ENCODE measurements around the gene ABHD17A.

Gene ABHD17A

DNA sequence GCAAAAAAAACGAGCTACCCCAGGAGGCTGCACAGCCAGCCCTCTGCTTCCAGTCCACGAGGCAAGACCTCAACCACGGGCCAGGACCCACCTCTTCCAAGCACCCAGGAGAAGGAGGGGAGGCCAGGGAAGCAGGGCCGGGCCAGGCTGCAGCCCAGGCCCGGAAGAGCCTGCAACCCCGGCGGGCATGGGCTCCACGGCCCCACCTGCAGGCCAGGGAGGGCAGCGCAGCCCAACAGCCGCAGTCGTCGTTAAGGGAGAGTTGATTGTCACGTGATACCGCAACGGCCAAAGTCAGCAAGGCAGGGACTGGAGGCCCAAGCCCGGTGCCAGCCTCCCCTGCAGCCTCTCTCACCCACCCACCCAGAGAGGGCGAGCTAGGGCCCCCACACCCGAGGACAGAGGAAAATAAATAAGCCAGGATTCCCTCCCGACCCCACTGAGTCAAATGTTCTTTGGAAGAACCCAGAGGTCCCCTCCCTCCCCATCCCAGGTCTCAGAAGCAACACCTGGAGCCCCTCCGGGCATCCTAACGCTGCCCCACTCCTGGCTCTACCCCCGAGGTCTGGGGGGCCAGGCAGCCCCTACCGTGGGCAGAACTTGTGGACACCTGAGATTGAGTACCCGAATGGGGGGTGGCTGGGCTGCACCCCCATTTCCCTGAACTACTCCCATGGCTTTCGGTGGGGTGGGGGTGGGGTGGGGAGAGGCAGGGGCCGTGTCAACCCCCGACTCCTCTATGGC, 31.8 kb downstream of the ABHD17A start:
- DNase-seq (ENCODE audit: low spot score): peak; percentile 56

DNA sequence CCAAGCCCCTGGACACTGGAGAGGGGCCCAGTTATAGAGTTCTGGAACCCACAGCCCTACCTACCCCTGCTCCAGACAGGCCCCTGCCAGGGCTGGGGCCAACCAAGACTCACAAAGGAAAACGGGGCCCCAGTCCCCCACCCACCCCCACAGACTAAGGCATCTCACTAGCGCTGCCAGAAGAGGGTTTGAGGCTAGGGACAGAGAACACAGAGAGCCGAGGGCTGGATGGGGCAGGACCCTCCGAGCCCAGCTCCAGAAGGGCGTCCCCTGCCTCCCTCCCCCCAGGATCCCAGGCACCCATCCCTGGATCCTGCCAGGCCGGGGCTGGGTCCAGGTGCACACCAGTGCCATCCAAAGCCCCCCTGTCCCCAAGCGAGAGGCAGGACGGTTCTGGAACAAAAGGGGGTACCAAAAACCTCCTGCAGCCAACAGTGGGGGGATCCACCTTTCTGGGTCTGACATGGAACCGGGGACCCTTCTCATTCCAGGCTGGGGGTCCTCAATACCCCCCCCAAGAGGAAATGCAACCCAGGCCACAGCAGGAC, 32.6 kb downstream of the ABHD17A start:
- DNase-seq (ENCODE audit: low spot score): no peak

DNA sequence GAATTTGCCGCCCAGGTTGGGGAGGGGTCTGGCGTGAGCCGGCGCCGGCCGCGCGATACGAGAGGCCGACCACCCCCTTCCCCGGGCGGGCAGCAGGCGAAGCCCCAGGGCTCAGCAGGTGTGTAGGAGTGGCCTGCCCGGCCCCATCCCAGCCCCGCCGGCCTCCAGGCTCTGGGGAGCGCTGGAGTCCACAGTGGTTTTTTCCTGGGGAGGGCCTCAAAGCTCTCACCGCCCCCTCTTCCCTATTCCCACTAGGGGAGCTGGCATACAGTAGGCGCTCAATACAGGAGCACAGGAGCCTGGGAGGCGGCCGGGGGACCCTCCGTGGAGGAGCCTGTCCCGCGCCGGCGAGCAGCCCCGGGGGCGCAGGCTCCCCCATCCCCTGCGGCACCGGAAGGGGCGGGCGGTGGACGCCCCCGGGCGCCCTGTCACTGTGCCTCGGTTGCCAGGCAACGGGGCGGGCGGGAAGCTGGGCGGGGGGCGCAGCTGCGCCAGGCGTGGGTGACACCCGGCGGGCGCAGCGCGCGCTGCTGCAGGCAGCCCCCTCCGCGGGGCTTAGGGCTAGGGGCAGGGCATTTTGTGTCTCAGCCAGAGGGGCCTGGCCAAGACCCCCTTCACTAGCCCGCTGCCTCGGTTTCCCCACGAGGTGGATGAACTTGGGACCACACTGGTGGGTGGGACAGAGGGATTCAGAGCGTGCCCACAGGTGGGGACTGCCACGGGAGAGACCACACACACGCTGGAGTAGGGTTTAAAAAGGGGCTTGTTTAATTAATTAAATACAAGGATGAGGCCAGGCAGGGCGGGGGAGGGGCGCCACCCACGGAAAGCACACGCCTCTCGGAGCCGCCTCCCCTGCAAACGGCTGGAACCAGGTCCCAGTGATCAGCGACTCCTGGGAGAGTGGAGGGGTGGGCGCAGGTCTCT, 33.4 kb downstream of the ABHD17A start:
- no peak for DNase-seq (ENCODE audit: low spot score)

DNA sequence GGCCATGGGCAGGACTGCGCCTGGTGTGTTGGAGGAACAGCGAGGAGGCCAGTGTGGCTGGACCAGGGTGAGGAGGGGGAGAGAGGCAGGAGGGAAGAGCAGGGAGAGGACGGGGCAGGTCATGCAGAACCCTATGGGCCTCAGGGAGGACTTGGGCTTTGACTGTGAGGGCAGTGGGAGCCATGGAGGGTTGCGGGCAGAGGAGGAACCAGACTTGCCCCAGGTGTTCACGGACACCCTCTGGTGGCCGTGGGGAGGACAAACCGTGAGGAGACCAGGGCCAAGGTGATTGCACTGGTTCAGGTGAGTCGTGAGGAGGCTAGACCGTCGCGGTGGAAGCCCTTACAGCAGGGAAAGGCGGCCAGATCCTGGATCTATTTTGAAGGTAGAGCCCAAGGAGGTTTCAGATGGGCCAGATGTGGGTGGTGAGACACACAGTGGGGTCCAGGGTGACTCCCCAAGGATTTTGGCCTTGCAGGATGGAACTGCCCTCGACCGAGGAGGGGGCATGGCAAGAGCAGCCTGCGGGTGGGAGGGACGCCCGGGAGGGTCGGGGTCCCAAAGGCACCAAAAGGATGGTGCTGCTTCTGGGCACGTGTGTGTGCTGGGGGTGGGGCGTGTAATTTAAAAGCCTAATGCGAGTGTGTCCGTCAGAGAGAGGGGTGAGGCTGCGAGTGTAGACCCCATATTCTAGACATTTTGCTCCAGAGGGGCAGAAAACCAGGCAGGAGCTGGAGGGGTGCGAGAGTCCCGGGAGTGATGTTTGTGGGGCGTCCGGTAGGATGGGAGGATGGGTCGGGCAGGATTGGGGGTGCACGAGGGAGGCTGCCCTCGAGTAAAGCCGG, 34.3 kb downstream of the ABHD17A start:
- DNase-seq (ENCODE audit: low spot score): no peak

DNA sequence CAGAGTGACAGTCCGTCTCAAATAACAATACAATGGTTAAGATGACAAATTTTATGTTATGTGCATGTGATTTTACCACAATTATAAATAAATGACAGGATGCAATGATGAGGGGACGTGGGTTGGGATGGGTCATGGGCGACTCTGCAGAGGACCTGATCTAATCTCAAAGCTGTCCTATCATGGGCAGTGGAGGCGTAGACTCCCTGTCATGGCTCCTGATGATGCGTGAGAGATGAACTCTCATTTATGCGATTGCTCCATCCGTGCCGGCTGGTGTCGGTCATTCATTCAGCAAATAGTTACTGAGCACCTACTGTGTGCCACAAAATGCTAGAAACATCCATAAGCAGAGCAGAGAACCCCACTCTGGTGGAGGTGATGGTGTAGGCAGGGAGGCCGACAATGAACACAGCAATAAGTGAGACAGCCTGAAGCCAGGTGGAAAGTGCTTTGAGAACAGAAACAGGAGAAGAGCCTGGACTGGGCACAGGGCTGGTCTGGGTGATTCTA, 35.4 kb downstream of the ABHD17A start:
- DNase-seq (ENCODE audit: low spot score): no peak

DNA sequence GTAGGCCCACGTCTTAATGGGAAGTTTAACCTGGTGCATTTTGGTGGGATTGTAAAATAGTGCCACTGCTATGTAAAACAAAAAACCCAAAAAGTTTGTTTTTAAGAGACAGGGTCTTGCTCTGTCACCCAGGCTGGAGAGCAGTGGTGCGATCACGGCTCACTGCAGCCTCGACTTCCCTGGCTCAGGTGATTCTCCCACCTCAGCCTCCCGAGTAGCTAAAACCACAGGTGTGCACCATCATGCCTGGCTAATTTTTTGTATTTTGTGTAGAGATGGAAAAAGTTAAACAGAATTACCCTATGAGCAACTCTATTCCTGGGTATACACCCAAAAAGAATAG, 36.2 kb downstream of the ABHD17A start:
- no peak for DNase-seq (ENCODE audit: low spot score)

DNA sequence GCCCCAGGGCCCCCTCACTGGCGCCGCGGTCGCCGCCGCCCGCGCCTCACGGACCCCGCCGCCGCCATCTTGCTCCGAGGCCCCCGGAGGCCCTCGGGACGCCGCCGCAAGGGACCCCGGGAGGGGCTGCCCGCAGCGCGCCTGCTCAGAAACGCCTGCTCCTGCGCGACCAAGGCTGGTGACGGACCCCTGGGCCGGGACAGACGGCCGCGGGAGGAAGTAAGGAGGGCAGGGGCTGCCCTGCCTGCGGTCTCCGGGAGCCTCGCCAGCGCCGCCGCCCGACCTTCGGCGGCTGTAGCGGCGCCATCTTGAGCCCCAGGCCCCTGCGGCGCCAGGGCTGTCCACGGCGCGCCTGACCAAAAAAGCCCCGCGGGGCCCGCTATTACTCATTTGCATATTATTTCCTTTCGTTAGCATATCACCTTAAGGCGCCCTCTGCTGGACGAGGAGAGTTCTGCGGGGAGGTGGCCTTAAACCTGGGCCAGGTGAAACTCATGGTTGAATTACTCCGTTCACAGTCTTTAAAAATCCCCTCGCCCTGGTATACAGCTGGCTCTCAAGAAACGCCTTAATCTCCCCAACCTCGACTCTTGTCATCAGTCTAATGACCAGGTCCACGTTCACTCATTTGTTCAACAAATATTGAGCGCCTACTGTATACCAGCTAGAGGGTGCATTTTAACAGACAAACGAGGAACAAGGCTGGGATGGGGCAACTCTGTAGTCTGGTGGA, 36.7 kb downstream of the ABHD17A start, which contains the start of gene REXO1:
REXO1 (minus strand) TSS at position 85 of the 733 bp plus-strand sequence. CDS start 125 bp downstream, outside the sequence.
- peak; percentile 76 for DNase-seq (ENCODE audit: low spot score)

DNA sequence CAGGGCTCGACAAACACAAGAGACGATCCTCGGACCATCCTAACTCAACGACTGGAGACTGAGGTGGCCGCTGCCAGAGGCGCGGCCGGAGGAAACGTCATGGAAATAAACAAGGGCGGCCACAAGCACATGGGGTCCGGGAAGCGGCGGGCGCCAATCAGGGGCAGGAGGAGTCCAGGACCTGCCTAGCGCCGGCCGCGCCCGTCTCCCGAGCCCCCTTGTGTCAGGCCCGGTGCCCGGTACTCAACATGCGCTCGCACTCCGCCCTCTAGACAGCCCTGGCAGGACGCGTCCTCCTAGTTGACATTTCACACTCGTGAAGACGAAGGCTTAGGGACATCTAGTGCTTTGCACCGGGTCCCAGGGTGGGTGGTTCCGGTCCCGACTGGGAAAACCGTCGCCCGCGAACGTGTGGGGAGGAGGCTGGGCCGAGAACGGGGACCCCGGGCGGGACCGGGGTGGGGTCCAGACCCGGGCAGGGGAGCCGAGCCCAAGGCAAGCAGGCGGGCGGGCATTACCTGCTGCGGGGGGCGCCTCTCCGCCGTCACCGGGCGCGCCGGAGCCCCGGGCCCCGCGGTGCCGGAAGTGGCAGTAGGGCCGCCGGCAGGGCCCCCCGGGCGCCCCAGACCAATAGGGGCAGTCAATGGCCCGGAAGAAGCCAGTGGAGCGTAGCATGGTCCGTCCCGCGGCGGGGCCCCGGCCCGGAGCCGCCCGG, 37.5 kb downstream of the ABHD17A start:
- DNase-seq (ENCODE audit: low spot score): no peak

DNA sequence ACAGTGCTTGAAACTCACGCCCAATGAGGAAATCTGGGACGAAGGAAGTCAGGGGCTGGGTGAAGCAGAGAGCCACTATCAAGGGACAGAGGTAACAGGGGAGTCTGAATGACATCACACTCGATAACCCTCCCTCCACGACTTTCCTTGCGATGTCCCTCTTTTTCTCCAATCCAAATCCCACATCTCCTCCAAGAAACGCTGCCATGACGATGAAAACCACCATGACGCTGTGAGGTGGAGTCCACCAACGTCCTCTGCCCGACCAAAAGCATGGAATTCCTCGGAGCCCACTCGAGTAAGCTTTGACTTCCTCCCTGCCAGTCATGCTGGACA, 38.0 kb downstream of the ABHD17A start:
- no peak for DNase-seq (ENCODE audit: low spot score)

DNA sequence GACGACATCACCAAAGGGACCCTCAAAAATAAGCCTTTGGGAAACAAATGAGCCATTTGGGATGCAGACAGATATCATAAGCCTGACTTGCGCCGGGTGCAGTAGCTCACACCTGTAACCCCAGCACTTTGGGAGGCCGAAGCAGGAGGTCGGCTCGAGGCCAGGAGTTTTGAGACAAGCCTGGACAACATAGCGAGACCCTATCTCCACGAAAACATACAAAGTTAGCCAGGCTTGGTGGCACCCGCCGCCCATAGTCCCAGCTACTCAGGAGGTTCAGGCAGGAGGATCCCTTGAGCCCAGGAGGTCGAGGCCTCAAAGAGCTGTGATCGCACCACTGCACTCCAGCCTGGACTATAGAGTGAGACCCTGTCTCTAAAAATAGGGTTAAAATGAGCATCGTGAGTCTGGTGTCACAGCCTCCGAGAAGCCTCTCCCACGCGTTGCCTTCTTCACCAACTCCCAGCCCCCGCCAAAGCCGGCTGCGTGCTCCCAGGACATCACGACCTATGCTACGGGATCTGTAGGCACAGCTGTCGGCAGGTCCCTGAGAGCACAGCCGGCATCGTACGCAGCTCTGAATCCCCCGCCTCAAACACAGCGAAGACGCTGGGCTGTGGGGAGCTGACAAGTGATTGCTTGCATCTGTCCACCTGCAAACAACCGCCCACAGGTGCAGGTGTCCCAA, 38.6 kb downstream of the ABHD17A start:
- DNase-seq (ENCODE audit: low spot score): no peak

DNA sequence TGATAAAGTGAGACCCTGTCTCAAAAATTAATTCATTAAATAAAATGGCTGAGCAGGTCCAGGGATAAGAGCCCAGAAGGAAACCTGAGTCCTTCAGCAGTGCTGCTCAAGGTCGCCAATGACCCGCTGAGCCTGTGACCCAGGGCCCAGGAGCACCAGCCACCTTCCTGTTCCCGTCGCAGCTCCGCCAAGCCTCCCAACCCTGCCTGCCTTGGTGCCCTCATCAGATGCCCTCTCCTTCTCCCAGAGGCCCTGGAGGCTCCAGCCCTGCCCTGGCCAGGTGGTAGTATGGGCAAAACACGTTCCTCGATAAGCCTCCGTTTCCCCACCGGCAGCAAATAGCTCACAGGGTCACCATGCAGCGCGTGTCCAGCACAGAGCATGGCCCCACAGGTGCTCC, 39.7 kb downstream of the ABHD17A start:
- no peak for DNase-seq (ENCODE audit: low spot score)

DNA sequence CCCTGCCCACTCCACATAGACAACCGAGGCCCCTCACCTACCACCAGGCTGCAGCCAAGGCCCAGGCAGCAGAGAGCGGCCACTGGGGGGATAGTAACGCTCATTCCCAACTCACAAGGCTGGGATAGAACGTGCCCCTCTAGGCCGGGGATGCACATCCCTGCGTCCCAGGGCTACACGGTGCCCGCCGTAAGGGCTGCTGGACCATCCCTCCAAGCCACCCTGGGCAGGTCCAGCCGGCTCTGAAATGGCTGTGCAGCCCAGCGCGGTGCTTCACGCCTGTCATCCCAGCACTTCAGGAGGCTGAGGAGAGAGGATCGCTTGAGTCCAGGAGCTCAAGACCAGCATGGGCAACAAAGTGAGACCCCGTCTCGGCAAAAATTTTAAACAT, 40.2 kb downstream of the ABHD17A start:
- DNase-seq (ENCODE audit: low spot score): no peak

DNA sequence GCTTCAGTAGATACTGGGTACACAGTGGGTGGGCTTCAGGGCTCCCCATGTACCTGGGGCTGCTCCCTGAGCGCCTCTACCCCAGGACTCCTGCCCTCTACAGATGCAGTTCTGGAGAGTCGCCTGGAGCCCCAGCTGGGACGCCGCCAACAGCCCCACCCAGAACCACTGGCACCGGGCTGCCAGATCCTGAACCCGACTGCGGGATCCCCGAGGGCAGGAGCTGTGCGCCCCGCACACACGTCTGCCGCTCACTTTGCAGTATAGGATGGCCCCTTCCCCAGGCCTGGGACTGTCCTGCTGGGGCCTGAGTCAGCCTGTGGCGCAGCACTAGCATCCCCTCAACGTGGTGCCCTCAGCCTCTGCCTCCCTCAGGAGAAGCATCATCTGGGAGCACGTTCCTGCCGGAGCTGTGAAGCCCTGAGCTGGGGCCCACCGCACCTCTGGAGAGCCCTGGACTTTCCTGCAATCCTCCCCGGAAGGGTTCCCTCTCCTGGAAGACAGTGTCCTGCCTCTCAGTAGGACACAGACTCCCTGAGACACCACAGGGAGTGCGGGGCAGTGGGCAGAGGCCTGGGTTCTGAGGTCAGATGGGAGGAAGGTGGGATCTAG, 40.7 kb downstream of the ABHD17A start:
- no peak for DNase-seq (ENCODE audit: low spot score)

DNA sequence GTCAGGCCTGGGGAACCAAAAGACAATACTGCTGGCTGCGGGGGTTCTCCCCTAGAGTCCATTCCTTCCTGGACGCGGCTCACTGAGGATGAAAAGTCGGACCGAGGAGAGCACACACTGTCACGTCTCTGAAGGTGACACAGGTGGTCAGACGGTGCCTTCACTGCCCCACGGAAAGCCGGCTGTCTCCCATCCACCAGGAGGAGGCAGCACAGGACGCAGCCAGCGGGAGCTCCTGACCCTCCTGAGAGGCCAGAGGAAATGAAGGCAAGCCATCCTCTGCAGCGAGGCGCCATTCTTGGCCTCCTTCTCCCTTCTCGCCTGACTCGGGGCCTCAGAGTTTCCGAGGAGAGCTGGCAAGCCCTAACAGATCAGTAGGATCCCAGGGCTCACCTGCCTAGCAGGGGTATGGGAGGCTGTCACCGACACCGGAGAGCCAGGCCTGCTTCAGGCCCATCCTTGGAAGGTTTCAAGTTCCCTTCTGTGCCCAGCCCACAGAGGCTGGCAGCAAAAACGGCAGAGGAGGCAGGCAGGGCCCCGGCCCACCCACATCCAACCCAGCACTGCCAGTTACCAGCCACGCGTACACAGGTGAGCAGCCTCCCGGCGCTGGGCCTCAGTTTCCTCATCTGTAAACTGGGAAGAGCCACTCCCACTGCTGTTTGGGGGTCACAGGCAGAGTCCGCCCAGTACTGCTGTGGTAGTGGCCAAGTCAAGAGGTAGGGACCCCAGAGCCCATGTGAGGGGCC, 41.5 kb downstream of the ABHD17A start:
- no peak for DNase-seq (ENCODE audit: low spot score)

DNA sequence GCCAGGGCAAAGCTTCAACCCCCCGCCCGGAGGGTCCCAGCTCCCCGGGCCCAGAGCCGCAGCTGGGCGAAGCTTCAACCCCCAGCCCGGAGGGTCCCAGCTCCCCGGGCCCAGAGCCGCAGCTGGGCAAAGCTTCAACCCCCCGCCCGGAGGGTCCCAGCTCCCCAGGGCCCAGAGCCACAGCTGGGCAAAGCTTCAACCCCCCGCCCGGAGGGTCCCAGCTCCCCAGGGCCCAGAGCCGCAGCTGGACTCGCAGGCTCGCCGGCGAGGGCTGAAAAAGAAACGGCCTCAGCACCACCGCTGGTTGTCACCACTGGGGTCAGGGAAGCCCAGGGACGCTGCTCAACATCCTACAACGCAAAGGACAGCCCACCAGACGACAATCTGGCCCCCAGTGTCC, 42.2 kb downstream of the ABHD17A start:
- no peak for DNase-seq (ENCODE audit: low spot score)

DNA sequence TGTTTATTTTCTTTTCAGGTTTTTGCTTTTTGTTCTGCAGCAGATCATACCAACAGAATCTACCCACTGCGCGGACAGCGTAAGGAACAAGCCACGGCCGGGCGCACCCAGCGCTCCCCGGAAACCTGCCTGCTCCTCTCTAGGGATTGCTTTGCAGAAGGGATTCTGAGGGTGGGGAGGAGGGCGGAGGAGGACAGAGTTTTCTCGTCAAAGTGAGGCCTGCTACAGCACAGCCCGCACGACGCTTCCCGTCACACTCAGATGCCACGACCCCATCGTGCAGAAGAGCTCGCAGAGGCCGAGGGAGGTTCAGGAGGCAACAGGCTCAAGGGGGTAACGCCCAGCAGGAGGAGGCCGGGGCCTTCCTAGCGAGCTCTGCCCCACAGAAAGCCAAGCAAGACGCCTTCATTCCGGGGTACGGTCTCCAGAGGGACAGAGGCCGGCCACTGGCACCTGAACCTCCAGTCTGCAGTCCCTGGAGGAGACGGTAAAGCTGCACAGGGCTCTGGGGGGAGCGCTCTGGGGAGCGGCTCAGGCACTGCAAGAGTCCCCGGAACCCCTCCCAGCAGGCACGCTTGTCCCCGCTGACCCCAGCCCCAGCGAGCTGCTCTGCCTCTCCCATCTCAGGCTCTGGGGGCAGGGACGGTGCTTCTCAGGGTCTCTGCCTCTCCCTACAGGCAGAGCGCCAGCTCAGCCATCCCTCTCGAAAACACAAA, 43.9 kb downstream of the ABHD17A start:
- DNase-seq (ENCODE audit: low spot score): no peak

DNA sequence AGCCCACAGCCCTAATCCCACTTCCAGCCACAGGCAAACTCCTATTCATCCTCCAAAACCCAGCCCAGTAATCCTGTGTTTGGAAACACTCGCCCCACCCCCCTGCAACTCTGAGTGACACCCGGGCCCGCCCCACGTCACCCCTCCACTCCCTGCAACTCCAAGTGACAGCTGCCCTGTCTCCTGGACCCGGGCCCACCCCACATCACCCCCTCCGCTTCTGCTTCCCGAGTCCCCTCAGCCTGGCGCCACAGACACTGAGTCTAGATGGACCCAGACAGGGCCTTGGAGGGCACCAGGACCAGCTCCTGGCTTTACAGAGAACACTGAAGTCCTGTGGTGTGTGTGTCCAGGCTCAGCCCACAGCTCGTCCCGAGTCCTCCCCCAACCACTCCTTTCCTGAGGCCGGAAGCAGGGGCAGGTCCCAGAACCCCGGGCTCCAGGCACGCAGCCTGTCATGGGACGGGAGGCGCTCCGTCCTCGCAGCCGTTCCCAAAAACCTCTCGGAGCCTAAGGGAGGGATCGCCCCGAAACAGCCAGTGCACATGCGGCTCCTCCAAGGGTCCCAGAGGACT, 44.7 kb downstream of the ABHD17A start:
- no peak for DNase-seq (ENCODE audit: low spot score)

Data from SW480 (cell line).